ENCODE measurements around the gene GOLGA3. TPM values are rescaled to one million over a fixed set of nuclear protein-coding genes. Genes with fewer than 3 reads are reported as not detected.
"Not testable (repeated sequence)": the region's sequence is repeated elsewhere in the genome, so short reads cannot be mapped to it uniquely, and the experiment has no call there.

Gene GOLGA3, protein sequence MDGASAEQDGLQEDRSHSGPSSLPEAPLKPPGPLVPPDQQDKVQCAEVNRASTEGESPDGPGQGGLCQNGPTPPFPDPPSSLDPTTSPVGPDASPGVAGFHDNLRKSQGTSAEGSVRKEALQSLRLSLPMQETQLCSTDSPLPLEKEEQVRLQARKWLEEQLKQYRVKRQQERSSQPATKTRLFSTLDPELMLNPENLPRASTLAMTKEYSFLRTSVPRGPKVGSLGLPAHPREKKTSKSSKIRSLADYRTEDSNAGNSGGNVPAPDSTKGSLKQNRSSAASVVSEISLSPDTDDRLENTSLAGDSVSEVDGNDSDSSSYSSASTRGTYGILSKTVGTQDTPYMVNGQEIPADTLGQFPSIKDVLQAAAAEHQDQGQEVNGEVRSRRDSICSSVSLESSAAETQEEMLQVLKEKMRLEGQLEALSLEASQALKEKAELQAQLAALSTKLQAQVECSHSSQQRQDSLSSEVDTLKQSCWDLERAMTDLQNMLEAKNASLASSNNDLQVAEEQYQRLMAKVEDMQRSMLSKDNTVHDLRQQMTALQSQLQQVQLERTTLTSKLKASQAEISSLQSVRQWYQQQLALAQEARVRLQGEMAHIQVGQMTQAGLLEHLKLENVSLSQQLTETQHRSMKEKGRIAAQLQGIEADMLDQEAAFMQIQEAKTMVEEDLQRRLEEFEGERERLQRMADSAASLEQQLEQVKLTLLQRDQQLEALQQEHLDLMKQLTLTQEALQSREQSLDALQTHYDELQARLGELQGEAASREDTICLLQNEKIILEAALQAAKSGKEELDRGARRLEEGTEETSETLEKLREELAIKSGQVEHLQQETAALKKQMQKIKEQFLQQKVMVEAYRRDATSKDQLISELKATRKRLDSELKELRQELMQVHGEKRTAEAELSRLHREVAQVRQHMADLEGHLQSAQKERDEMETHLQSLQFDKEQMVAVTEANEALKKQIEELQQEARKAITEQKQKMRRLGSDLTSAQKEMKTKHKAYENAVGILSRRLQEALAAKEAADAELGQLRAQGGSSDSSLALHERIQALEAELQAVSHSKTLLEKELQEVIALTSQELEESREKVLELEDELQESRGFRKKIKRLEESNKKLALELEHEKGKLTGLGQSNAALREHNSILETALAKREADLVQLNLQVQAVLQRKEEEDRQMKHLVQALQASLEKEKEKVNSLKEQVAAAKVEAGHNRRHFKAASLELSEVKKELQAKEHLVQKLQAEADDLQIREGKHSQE (N-terminal part only)
- 78.7 and 86.9 TPM in 2 replicates for total RNA-seq

DNA sequence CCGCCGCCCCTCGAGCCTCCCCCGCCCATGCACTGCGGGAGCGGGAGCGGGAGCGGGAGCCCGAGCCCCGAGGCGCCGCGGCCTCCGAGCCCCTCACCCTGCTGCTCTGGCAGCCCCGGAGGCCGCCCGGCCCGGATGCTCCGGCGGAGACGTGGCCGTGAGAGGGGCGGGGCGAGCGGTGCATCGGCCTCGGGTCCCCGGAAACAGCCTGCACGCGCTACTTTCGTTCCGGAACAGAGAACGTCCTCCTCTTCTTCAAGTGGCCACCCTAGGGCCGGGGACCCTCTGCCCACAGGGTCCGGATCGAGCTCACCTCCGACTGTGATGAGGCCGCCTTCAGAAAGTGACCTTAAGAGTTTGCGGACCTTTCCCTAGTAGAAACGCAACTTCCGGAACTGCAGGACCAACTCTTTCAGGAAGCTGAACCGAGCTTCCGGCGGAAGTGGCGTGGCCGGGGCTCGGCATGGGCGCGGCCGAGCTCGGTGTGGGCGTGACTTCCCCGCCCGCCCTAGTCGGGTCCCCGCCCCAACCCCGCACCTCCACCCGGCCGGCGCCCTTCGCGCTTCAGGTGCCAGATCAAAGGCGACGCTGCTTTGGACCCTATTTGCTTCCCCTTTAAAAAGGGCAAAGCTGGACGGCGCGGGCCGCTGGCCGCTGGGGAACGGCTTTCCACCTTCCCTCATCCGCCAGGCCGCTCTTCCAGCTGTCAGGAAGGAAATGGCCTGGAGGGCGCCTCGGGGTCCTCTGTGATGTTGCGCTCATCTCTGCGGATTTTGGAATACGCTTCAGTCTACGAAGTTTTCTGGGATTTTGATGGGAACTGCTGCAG, at the start of gene GOLGA3:
Gene GOLGA3, minus strand, starts transcription at position 164 of the 829 bp plus-strand sequence. CDS start 6,741 bp downstream, outside the sequence.
- Mint-ChIP-seq H3K27me3 (ENCODE audit: insufficient read depth) (peaks cover 2% of the 10 kb centered on the region), H3K4me1 (ENCODE audit: low read depth) (peaks cover 43% of the 10 kb centered on the region), H3K9me3 (no peaks in the 10 kb centered on the region), H3K36me3 (ENCODE audit: low read depth) (peaks cover 58% of the 10 kb centered on the region), H3K27ac (peak within 1 kb of the TSS; percentile 100), H3K4me3 (peak within 1 kb of the TSS; percentile 99)
- intact Hi-C loops (cut with micrococcal nuclease) = loop anchor here (1.0 to 2.0 kb wide), 10 partner anchors 58 to 880 kb away; partner anchors contain the start of genes CHFR, EP400, PGAM5 and POLE
- peak; percentile 91 for DNase-seq (ENCODE audit: low spot score)

DNA sequence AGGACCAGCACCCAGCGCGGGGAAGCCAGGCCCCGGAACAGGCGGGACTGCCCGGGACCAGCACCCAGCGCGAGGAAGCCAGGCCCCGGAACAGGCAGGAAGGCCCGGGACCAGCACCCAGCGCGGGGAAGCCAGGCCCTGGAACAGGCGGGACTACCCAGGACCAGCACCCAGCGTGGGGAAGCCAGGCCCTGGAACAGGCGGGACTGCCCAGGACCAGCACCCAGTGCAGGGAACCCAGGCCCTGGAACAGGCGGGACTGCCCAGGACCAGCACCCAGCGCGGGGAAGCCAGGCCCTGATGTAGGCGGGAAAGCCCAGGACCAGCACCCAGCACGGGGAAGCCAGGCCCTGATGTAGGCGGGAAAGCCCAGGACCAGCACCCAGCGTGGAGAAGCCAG, 46.0 kb upstream of the GOLGA3 start:
- H3K27ac Mint-ChIP-seq; DNase-seq (ENCODE audit: low spot score); H3K4me3 Mint-ChIP-seq; H3K9me3 Mint-ChIP-seq; H3K27me3 Mint-ChIP-seq (ENCODE audit: insufficient read depth); intact Hi-C loops (cut with micrococcal nuclease): not testable (repeated sequence)
- peaks cover 19% of the 10 kb centered on the region for H3K4me1 Mint-ChIP-seq (ENCODE audit: low read depth)
- peaks cover 41% of the 10 kb centered on the region for H3K36me3 Mint-ChIP-seq (ENCODE audit: low read depth)

DNA sequence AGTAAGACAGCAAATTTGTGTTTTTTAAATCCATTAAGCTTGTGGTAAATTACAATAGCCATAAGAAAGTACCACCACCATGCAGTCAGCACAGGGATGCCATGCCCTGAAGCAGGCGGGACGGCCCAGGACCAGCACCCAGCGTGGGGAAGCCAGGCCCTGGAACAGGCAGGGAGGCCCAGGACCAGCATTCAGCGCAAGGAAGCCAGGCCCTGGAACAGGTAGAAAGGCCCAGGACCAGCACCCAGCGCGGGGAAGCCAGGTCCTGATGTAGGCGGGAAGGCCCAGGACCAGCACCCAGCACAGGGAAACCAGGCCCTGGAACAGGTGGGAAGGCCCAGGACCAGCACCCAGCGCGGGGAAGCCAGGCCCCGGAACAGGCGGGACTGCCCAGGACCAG, 45.5 kb upstream of the GOLGA3 start:
- Mint-ChIP-seq H3K27ac (peak overlapping the region; percentile 23), H3K4me1 (ENCODE audit: low read depth) (peaks cover 19% of the 10 kb centered on the region), H3K36me3 (ENCODE audit: low read depth) (peaks cover 39% of the 10 kb centered on the region), H3K27me3 (ENCODE audit: insufficient read depth) (no peaks in the 10 kb centered on the region), H3K9me3 (no peaks in the 10 kb centered on the region), H3K4me3 (no peak overlapping the region)
- intact Hi-C loops (cut with micrococcal nuclease) = no loop called here
- no peak for DNase-seq (ENCODE audit: low spot score)

DNA sequence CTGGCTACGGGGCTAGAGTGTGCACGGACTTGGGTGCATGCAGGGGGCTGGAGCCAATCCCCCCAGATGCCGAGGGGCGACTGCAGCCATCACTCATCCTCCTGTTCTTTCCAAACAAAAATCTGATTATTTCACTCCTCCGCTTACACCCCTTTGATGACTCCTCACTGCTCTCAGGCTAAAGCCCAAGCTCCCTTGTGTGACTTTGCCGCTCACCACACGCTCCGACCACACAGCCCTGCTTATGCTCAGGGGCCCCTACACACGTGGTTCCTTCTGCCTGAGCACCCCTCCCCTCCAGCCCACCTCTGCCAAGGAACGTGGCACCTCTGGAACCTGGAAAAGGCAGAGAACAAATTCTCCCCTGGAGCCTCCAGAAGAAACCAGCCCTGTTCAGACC, 45.1 kb upstream of the GOLGA3 start:
- no peak for DNase-seq (ENCODE audit: low spot score)
- intact Hi-C loops (cut with micrococcal nuclease) = no loop called here
- peak overlapping the region; percentile 15 for H3K4me3 Mint-ChIP-seq
- H3K4me1 Mint-ChIP-seq (ENCODE audit: low read depth) = peaks cover 19% of the 10 kb centered on the region
- peak overlapping the region; percentile 23 for H3K27ac Mint-ChIP-seq
- no peaks in the 10 kb centered on the region for H3K27me3 Mint-ChIP-seq (ENCODE audit: insufficient read depth)
- no peaks in the 10 kb centered on the region for H3K9me3 Mint-ChIP-seq
- peaks cover 39% of the 10 kb centered on the region for H3K36me3 Mint-ChIP-seq (ENCODE audit: low read depth)

DNA sequence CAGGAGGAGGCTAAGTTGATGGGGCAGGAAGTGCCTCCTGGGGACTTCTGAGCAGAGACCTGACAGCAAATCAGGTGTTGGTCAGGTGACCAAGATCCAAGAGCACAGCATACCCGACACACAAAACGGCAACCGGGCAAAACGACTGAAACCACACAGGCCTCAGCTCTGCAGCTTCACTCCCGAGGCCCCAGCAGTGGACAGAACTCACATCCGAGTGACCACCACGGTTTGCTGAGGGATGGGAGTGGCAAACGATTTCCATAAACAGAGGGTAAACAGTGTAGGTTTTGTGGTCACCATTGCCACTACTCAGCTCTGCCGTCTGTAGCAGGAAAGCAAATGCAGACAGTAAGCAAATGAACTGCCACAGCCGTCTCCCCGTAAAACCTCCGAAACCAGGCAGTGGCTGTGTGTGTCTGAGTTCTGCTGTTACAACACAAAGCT, 44.3 kb upstream of the GOLGA3 start:
- peak overlapping the region; percentile 60 for H3K4me3 Mint-ChIP-seq
- H3K9me3 Mint-ChIP-seq = no peaks in the 10 kb centered on the region
- H3K27ac Mint-ChIP-seq = peak overlapping the region; percentile 61
- DNase-seq (ENCODE audit: low spot score) = peak; percentile 31
- intact Hi-C loops (cut with micrococcal nuclease) = no loop called here
- H3K27me3 Mint-ChIP-seq (ENCODE audit: insufficient read depth) = no peaks in the 10 kb centered on the region
- peaks cover 40% of the 10 kb centered on the region for H3K36me3 Mint-ChIP-seq (ENCODE audit: low read depth)
- H3K4me1 Mint-ChIP-seq (ENCODE audit: low read depth) = peaks cover 19% of the 10 kb centered on the region

- Mint-ChIP-seq H3K27me3 (ENCODE audit: insufficient read depth) (no peaks in the 10 kb centered on the region), H3K9me3 (no peaks in the 10 kb centered on the region), H3K4me1 (ENCODE audit: low read depth) (peaks cover 23% of the 10 kb centered on the region), H3K36me3 (ENCODE audit: low read depth) (peaks cover 40% of the 10 kb centered on the region), H3K4me3 (peak overlapping the region; percentile 60), H3K27ac (peak overlapping the region; percentile 61)
- DNase-seq (ENCODE audit: low spot score) = no peak
- intact Hi-C loops (cut with micrococcal nuclease) = no loop called here
Observed at GRCh38 chr12:132872073-132872855, 43.6 kb upstream of the GOLGA3 start.

DNA sequence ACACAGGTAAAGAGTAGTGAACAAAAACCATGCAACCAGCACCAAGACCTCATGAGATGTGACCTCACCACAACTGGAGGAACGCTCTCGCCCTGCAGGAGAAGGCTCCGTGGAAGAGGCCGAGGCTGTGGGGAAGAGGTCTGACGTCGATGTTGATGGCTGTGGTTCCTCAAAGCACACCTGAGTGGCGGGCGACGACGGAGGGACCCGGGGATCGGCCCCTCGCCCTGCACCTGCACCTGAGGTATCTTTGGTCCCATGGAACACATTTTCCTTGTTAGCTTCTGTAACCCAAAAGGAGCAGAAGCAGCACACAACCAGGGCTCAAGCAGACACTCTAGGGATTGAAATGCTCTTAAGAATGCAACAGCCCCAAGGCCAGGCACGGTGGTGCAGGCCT, 40.9 kb upstream of the GOLGA3 start:
- H3K27me3 Mint-ChIP-seq (ENCODE audit: insufficient read depth) = no peaks in the 10 kb centered on the region
- no peak for DNase-seq (ENCODE audit: low spot score)
- H3K36me3 Mint-ChIP-seq (ENCODE audit: low read depth) = peaks cover 40% of the 10 kb centered on the region
- intact Hi-C loops (cut with micrococcal nuclease) = loop anchor here (5.0 kb wide), 1 partner anchor 37 kb away; no protein-coding TSS in a partner anchor
- no peaks in the 10 kb centered on the region for H3K9me3 Mint-ChIP-seq
- H3K4me3 Mint-ChIP-seq = no peak overlapping the region
- H3K4me1 Mint-ChIP-seq (ENCODE audit: low read depth) = peaks cover 29% of the 10 kb centered on the region
- H3K27ac Mint-ChIP-seq = no peak overlapping the region

GRCh38 chr12:132866251-132866828, 37.7 kb upstream of the GOLGA3 start:
- H3K4me3 Mint-ChIP-seq = no peak overlapping the region
- DNase-seq (ENCODE audit: low spot score) = no peak
- intact Hi-C loops (cut with micrococcal nuclease) = loop anchor here (5.0 kb wide), 1 partner anchor 34 kb away; no protein-coding TSS in a partner anchor

GRCh38 chr12:132861558-132861957, 32.9 kb upstream of the GOLGA3 start:
- no peak overlapping the region for H3K4me3 Mint-ChIP-seq
- H3K36me3 Mint-ChIP-seq (ENCODE audit: low read depth) = peaks cover 32% of the 10 kb centered on the region
- no peaks in the 10 kb centered on the region for H3K27me3 Mint-ChIP-seq (ENCODE audit: insufficient read depth)
- H3K4me1 Mint-ChIP-seq (ENCODE audit: low read depth) = peaks cover 4% of the 10 kb centered on the region
- no peak overlapping the region for H3K27ac Mint-ChIP-seq
- no peak for DNase-seq (ENCODE audit: low spot score)
- H3K9me3 Mint-ChIP-seq = no peaks in the 10 kb centered on the region
- intact Hi-C loops (cut with micrococcal nuclease) = no loop called here

More at GRCh38 chr12:132866251-132866828, 37.7 kb upstream of the GOLGA3 start:
- H3K4me1 Mint-ChIP-seq (ENCODE audit: low read depth) = peaks cover 11% of the 10 kb centered on the region
- H3K9me3 Mint-ChIP-seq = no peaks in the 10 kb centered on the region
- peak overlapping the region; percentile 48 for H3K27ac Mint-ChIP-seq
- H3K36me3 Mint-ChIP-seq (ENCODE audit: low read depth) = peaks cover 29% of the 10 kb centered on the region
- no peaks in the 10 kb centered on the region for H3K27me3 Mint-ChIP-seq (ENCODE audit: insufficient read depth)

GRCh38 chr12:132858718-132859266, 30.1 kb upstream of the GOLGA3 start:
- Mint-ChIP-seq H3K36me3 (ENCODE audit: low read depth) (peaks cover 43% of the 10 kb centered on the region), H3K9me3 (no peaks in the 10 kb centered on the region), H3K27ac (no peak overlapping the region), H3K4me3 (no peak overlapping the region), H3K27me3 (ENCODE audit: insufficient read depth) (no peaks in the 10 kb centered on the region), H3K4me1 (ENCODE audit: low read depth) (peaks cover 4% of the 10 kb centered on the region)
- intact Hi-C loops (cut with micrococcal nuclease) = no loop called here
- no peak for DNase-seq (ENCODE audit: low spot score)

DNA sequence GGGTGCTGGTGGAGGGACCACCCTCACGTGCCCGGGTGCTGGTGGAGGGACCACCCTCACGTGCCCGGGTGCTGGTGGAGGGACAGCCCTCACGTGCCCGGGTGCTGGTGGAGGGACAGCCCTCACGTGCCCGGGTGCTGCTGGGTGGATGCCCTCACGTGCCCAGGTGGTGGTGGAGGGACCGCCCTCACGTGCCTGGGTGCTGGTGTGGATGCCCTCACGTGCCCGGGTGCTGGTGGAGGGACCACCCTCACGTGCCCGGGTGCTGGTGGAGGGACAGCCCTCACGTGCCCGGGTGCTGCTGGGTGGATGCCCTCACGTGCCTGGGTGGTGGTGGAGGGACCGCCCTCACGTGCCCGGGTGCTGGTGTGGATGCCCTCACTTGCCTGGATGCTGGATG, 28.4 kb upstream of the GOLGA3 start:
- H3K4me3 Mint-ChIP-seq; intact Hi-C loops (cut with micrococcal nuclease); DNase-seq (ENCODE audit: low spot score); H3K27ac Mint-ChIP-seq; H3K4me1 Mint-ChIP-seq (ENCODE audit: low read depth); H3K9me3 Mint-ChIP-seq; H3K27me3 Mint-ChIP-seq (ENCODE audit: insufficient read depth): not testable (repeated sequence)
- H3K36me3 Mint-ChIP-seq (ENCODE audit: low read depth) = peaks cover 53% of the 10 kb centered on the region

Data from activated T-helper 1 cell treated with anti-CD3 and anti-CD28 coated beads, Interleukin-12 subunit alpha, Interleukin-12 subunit beta, Interleukin-2, Interleukin-4 antibody, amounts not matched to agents 30 ng/mL and 10 ng/mL and 1 ng/mL, durations not matched to agents 14 hours and 24 hours and 36 hours (primary cell).